ENCODE data around the gene MUC21.

- TF ChIP-seq CTCF (IDR thresholded peaks at IDR 0.05) = no peak
- no peak for TF ChIP-seq POLR2A (IDR thresholded peaks at IDR 0.05)
Measured at GRCh38 chr6:30960907-30961673, 22.4 kb upstream of the MUC21 start.

All from thyroid gland (tissue), 4 donors.